Mesenchymal stem cell (in vitro differentiated cells and primary cell): ENCODE measurements around the gene KHK.

Experiments used
- DNase-seq: peaks from one replicate; pipeline ENCODE4 v3.0.0-alpha.2; 2013
- H2AFZ ChIP-seq: one replicate; pipeline ENCODE4 v1.6.1; 2013; ENCODE audit warnings: low read depth, mild to moderate bottlenecking, control low read depth, inconsistent platforms, low read length, moderate library complexity
- H2AK5ac ChIP-seq: 2 replicates; pipeline ENCODE4 v1.6.1; 2013; ENCODE audit warnings: low read length, moderate library complexity, mild to moderate bottlenecking, inconsistent platforms; ENCODE audit not compliant: severe bottlenecking
- H2BK120ac ChIP-seq: one replicate; pipeline ENCODE4 v1.6.1; 2013; ENCODE audit warnings: low read depth, mild to moderate bottlenecking, inconsistent platforms, low read length, moderate library complexity
- H2BK12ac ChIP-seq, 2 experiments: one replicate each; pipeline ENCODE4 v1.6.1; 2013; ENCODE audit warnings: inconsistent platforms in 2 of 2, low read length in 2 of 2, mild to moderate bottlenecking in 2 of 2, moderate library complexity in 2 of 2, control low read depth in 1 of 2
- H2BK15ac ChIP-seq: one replicate; pipeline ENCODE4 v1.6.1; 2013; ENCODE audit warnings: mild to moderate bottlenecking, low read depth, inconsistent platforms; ENCODE audit not compliant: poor library complexity, severe bottlenecking
- H2BK5ac ChIP-seq: 2 replicates; pipeline ENCODE4 v1.6.1; 2013; ENCODE audit warnings: low read depth, mild to moderate bottlenecking, low read length, control low read depth, inconsistent platforms; ENCODE audit not compliant: poor library complexity, severe bottlenecking
- H3K14ac ChIP-seq, 2 experiments: one replicate each; pipeline ENCODE4 v1.6.1; 2013; ENCODE audit warnings: inconsistent platforms in 2 of 2, low read length in 2 of 2, control low read depth in 1 of 2, mild to moderate bottlenecking in 1 of 2, moderate library complexity in 1 of 2
- H3K18ac ChIP-seq, 2 experiments: one replicate each; pipeline ENCODE4 v1.6.1; 2013; ENCODE audit warnings: inconsistent platforms in 2 of 2, low read length in 2 of 2, control low read depth in 1 of 2, low read depth in 1 of 2, mild to moderate bottlenecking in 1 of 2
- H3K23ac ChIP-seq, 2 experiments: one replicate each; pipeline ENCODE4 v1.6.1; 2013; ENCODE audit warnings: inconsistent platforms in 2 of 2, low read length in 2 of 2, mild to moderate bottlenecking in 2 of 2, moderate library complexity in 2 of 2, control low read depth in 1 of 2
- H3K27ac ChIP-seq: 2 replicates; pipeline ENCODE4 v1.5.1; 2013; ENCODE audit warnings: mild to moderate bottlenecking, moderate library complexity, low read length, control low read depth, inconsistent platforms; ENCODE audit not compliant: poor library complexity, severe bottlenecking
- H3K27me3 ChIP-seq, 2 experiments: 2 replicates each; pipeline versions ENCODE4 v1.6.1 to v1.7.0; 2013; ENCODE audit warnings: low read length in 2 of 2, mild to moderate bottlenecking in 2 of 2, moderate library complexity in 2 of 2, control low read depth in 1 of 2, inconsistent platforms in 1 of 2; ENCODE audit not compliant: control insufficient read depth in 1 of 2, insufficient read depth in 1 of 2
- H3K36me3 ChIP-seq, 2 experiments: 2 replicates each; pipeline versions ENCODE4 v1.6.1 to v1.7.0; 2013; ENCODE audit warnings: low read length in 2 of 2, control low read depth in 1 of 2, inconsistent platforms in 1 of 2, low read depth in 1 of 2, mild to moderate bottlenecking in 1 of 2; ENCODE audit not compliant: insufficient read depth in 2 of 2, control insufficient read depth in 1 of 2
- H3K4ac ChIP-seq, 2 experiments: one replicate each; pipeline ENCODE4 v1.6.1; 2013; ENCODE audit warnings: inconsistent platforms in 2 of 2, low read length in 2 of 2, mild to moderate bottlenecking in 2 of 2, moderate library complexity in 2 of 2, control low read depth in 1 of 2, low read depth in 1 of 2
- H3K4me1 ChIP-seq: 2 replicates; pipeline ENCODE4 v1.6.1; 2013; ENCODE audit warnings: low read depth, low read length, control low read depth; ENCODE audit not compliant: control insufficient read depth, insufficient read depth
- H3K4me2 ChIP-seq: 2 replicates; pipeline ENCODE4 v1.6.1; 2013; ENCODE audit warnings: low read length, mild to moderate bottlenecking, inconsistent platforms; ENCODE audit not compliant: poor library complexity, severe bottlenecking
- H3K4me3 ChIP-seq, 2 experiments: 2 replicates each; pipeline versions ENCODE4 v1.5.1 to v1.7.0; 2013; ENCODE audit warnings: low read length in 2 of 2, mild to moderate bottlenecking in 2 of 2, control low read depth in 1 of 2, low read depth in 1 of 2; ENCODE audit not compliant: insufficient read depth in 1 of 2
- H3K79me1 ChIP-seq: replicated peaks from 2 replicates; pipeline ENCODE4 v1.6.1; 2013; ENCODE audit warnings: mild to moderate bottlenecking, control low read depth, low read length, inconsistent platforms; ENCODE audit not compliant: poor library complexity, severe bottlenecking
- H3K9ac ChIP-seq: 2 replicates; pipeline ENCODE4 v1.7.0; 2013; ENCODE audit warnings: mild to moderate bottlenecking, low read length, moderate library complexity
- H3K9me3 ChIP-seq: 2 replicates; pipeline ENCODE4 v1.7.0; 2013; ENCODE audit warnings: mild to moderate bottlenecking, low read length; ENCODE audit not compliant: control insufficient read depth
- H4K8ac ChIP-seq: one replicate; pipeline ENCODE4 v1.6.1; 2013; ENCODE audit warnings: inconsistent platforms, mild to moderate bottlenecking, low read length, moderate library complexity
- H4K91ac ChIP-seq: one replicate; pipeline ENCODE4 v1.6.1; 2013; ENCODE audit warnings: mild to moderate bottlenecking, low read length, inconsistent platforms
- WGBS: methylation state at CpG from one replicate; pipeline ENCODE4 v1.1.7; 2013; ENCODE audit warnings: mixed read lengths; 5-methylcytosine and 5-hydroxymethylcytosine counted together

Gene KHK

GRCh38 chr2:27139310-27139709 is 52.7 kb downstream of the KHK start, which contains the start of gene PRR30:
PRR30 (minus strand) TSS chr2:27139410; CDS start chr2:27138329, 1,081 bp downstream.
- no peak within 1 kb of the TSS for H3K4ac ChIP-seq
- H3K4me3 ChIP-seq = no peak within 1 kb of the TSS
- no peaks in the 10 kb centered on the region for H3K4me1 ChIP-seq

GRCh38 chr2:27143285-27143684 is 56.7 kb downstream of the KHK start:
- Histone ChIP-seq H3K14ac (no peak overlapping the region), H3K27me3 (peaks cover 19 to 22% of the 10 kb centered on the region in 2 experiments), H3K18ac (no peak overlapping the region), H2AFZ (no peak overlapping the region), H2BK12ac (no peak overlapping the region), H2BK15ac (no peak overlapping the region), H3K4me1 (no peaks in the 10 kb centered on the region), H3K79me1 (no peaks in the 10 kb centered on the region), H3K4me3 (no peak overlapping the region), H3K23ac (no peak overlapping the region), H3K4me2 (no peak overlapping the region), H3K9ac (no peak overlapping the region), H3K4ac (no peak overlapping the region), H4K91ac (no peak overlapping the region), H4K8ac (no peak overlapping the region), H3K9me3 (peaks cover 7% of the 10 kb centered on the region), H2BK5ac (no peak overlapping the region), H3K27ac (no peak overlapping the region), H2BK120ac (no peak overlapping the region), H2AK5ac (no peak overlapping the region), H3K36me3 (no peaks in the 10 kb centered on the region)
- no peak for DNase-seq
- WGBS = 86% methylated on average over 1 of the region's 1 CpG

More at GRCh38 chr2:27139310-27139709, 52.7 kb downstream of the KHK start, which contains the start of gene PRR30:
- peaks cover 7% of the 10 kb centered on the region for H3K9me3 ChIP-seq
- H2BK15ac ChIP-seq = no peak within 1 kb of the TSS
- H3K36me3 ChIP-seq = no peaks in the 10 kb centered on the region
- H3K27me3 ChIP-seq = peaks cover 12 to 21% of the 10 kb centered on the region in 2 experiments
- H3K27ac ChIP-seq = no peak within 1 kb of the TSS
- H3K4me2 ChIP-seq = no peak within 1 kb of the TSS
- no peak within 1 kb of the TSS for H2AFZ ChIP-seq
- H4K8ac ChIP-seq = no peak within 1 kb of the TSS
- no peaks in the 10 kb centered on the region for H3K79me1 ChIP-seq
- no peak within 1 kb of the TSS for H3K23ac ChIP-seq
- no peak within 1 kb of the TSS for H2BK5ac ChIP-seq
- H4K91ac ChIP-seq = no peak within 1 kb of the TSS
- H3K18ac ChIP-seq = no peak within 1 kb of the TSS
- H3K14ac ChIP-seq = no peak within 1 kb of the TSS
- 86% methylated on average over 4 of the region's 4 CpGs for WGBS
- no peak within 1 kb of the TSS for H2BK12ac ChIP-seq
- H3K9ac ChIP-seq = no peak within 1 kb of the TSS
- DNase-seq = no peak
- no peak within 1 kb of the TSS for H2AK5ac ChIP-seq
- H2BK120ac ChIP-seq = no peak within 1 kb of the TSS

GRCh38 chr2:27145682-27146081 is 59.1 kb downstream of the KHK start:
- H2BK15ac ChIP-seq = no peak overlapping the region
- H4K91ac ChIP-seq = no peak overlapping the region
- H2AFZ ChIP-seq = no peak overlapping the region
- 88% methylated on average over 2 of the region's 2 CpGs for WGBS
- peaks cover 30 to 35% of the 10 kb centered on the region in 2 experiments for H3K27me3 ChIP-seq
- no peak overlapping the region for H3K14ac ChIP-seq
- peaks cover 2% of the 10 kb centered on the region for H3K4me1 ChIP-seq
- no peak overlapping the region for H2BK120ac ChIP-seq
- H2BK5ac ChIP-seq = no peak overlapping the region
- no peak overlapping the region for H3K4ac ChIP-seq
- H3K9me3 ChIP-seq = peaks cover 7% of the 10 kb centered on the region
- H4K8ac ChIP-seq = no peak overlapping the region
- no peaks in the 10 kb centered on the region for H3K36me3 ChIP-seq
- H2AK5ac ChIP-seq = no peak overlapping the region
- H3K27ac ChIP-seq = no peak overlapping the region
- H2BK12ac ChIP-seq = no peak overlapping the region
- DNase-seq = no peak
- H3K9ac ChIP-seq = no peak overlapping the region
- H3K4me2 ChIP-seq = no peak overlapping the region
- H3K4me3 ChIP-seq = no peak overlapping the region
- no peak overlapping the region for H3K18ac ChIP-seq
- no peaks in the 10 kb centered on the region for H3K79me1 ChIP-seq
- no peak overlapping the region for H3K23ac ChIP-seq

- no peak overlapping the region for H3K27ac ChIP-seq
- no peak overlapping the region for H2BK120ac ChIP-seq
- no peak overlapping the region for H3K9ac ChIP-seq
- 86% methylated on average over 7 of the region's 8 CpGs for WGBS
- peaks cover 29 to 30% of the 10 kb centered on the region in 2 experiments for H3K27me3 ChIP-seq
- H3K18ac ChIP-seq = no peak overlapping the region
- no peak overlapping the region for H4K91ac ChIP-seq
- no peak overlapping the region for H2BK15ac ChIP-seq
- no peak overlapping the region for H3K4me2 ChIP-seq
- H3K4me3 ChIP-seq = no peak overlapping the region
- no peak overlapping the region for H2BK5ac ChIP-seq
- H3K23ac ChIP-seq = no peak overlapping the region
- no peak overlapping the region for H3K14ac ChIP-seq
- H3K36me3 ChIP-seq = no peaks in the 10 kb centered on the region
- peaks cover 2% of the 10 kb centered on the region for H3K4me1 ChIP-seq
- no peak overlapping the region for H2AFZ ChIP-seq
- H2BK12ac ChIP-seq = no peak overlapping the region
- no peak for DNase-seq
- H3K79me1 ChIP-seq = no peaks in the 10 kb centered on the region
- no peak overlapping the region for H3K4ac ChIP-seq
- no peak overlapping the region for H4K8ac ChIP-seq
- no peak overlapping the region for H2AK5ac ChIP-seq
- H3K9me3 ChIP-seq = peaks cover 3% of the 10 kb centered on the region
Measured at GRCh38 chr2:27147935-27148334, 61.4 kb downstream of the KHK start.
